CD8-positive, alpha-beta memory T cell (primary cell): ENCODE data around the gene CACNB4. TPM values are rescaled to one million over a fixed set of nuclear protein-coding genes. Genes with fewer than 3 reads are reported as not detected.

Experiments
- CTCF ChIA-PET: fragments of 350-600 bp; sonication (Branson Sonifier 250); formaldehyde crosslinking; loops from one replicate; lab custom pipeline; 2021; ENCODE audit warnings: antibody characterized with exemption; lab: Charles Lee
- POLR2A ChIA-PET: fragments of 350-600 bp; sonication (Branson Sonifier 250); formaldehyde crosslinking; loops from one replicate; lab custom pipeline; 2021; ENCODE audit warnings: antibody characterized with exemption; lab: Charles Lee
- DNase-seq, 5 donors: peaks; one replicate each; pipeline versions ENCODE4 v3.0.0 to v3.0.0-alpha.2; 2020 to 2022; ENCODE audit warnings: mixed read lengths in 1 of 5
- H3K27ac ChIP-seq: one replicate; pipeline ENCODE4 v1.7.0; 2013; ENCODE audit warnings: low read depth, mild to moderate bottlenecking, low read length, moderate library complexity
- H3K27me3 ChIP-seq: 2 replicates; pipeline ENCODE4 v1.7.0; 2013; ENCODE audit warnings: low read length, mild to moderate bottlenecking; ENCODE audit not compliant: insufficient read depth, poor library complexity, severe bottlenecking
- H3K36me3 ChIP-seq: 2 replicates; pipeline ENCODE4 v1.7.0; 2013; ENCODE audit warnings: mild to moderate bottlenecking, low read length, moderate library complexity; ENCODE audit not compliant: insufficient read depth
- H3K4me1 ChIP-seq: 2 replicates; pipeline ENCODE4 v1.7.0; 2013; ENCODE audit warnings: mild to moderate bottlenecking, low read length, moderate library complexity; ENCODE audit not compliant: insufficient read depth
- H3K4me3 ChIP-seq: 2 replicates; pipeline ENCODE4 v1.7.0; 2013; ENCODE audit warnings: mild to moderate bottlenecking, low read length
- H3K9me3 ChIP-seq: 2 replicates; pipeline ENCODE4 v1.7.0; 2013; ENCODE audit warnings: mild to moderate bottlenecking, low read length
- H3K27ac Mint-ChIP-seq, 8 donors: one replicate each; pipeline ENCODE4 v1.8.0; 2020 to 2021; ENCODE audit warnings: mixed read lengths in 8 of 8, mild to moderate bottlenecking in 6 of 8, inconsistent platforms in 3 of 8, moderate library complexity in 3 of 8
- H3K27me3 Mint-ChIP-seq, 2 donors: one replicate each; pipeline ENCODE4 v1.8.0; 2020 to 2021; ENCODE audit warnings: mixed read lengths in 2 of 2, mild to moderate bottlenecking in 1 of 2, moderate library complexity in 1 of 2
- H3K36me3 Mint-ChIP-seq, 3 donors: one replicate each; pipeline ENCODE4 v1.8.0; 2020 to 2021; ENCODE audit warnings: mixed read lengths in 3 of 3, inconsistent platforms in 1 of 3, mild to moderate bottlenecking in 1 of 3
- H3K4me1 Mint-ChIP-seq, 3 donors: one replicate each; pipeline ENCODE4 v1.8.0; 2020 to 2021; ENCODE audit warnings: mixed read lengths in 3 of 3, inconsistent platforms in 1 of 3, mild to moderate bottlenecking in 1 of 3
- H3K4me3 Mint-ChIP-seq, 7 donors: one replicate each; pipeline ENCODE4 v1.8.0; 2020 to 2021; ENCODE audit warnings: mixed read lengths in 7 of 7, mild to moderate bottlenecking in 6 of 7, moderate library complexity in 4 of 7, inconsistent platforms in 2 of 7
- H3K9me3 Mint-ChIP-seq, 5 donors: one replicate each; pipeline ENCODE4 v1.8.0; 2020 to 2022; ENCODE audit warnings: mixed read lengths in 5 of 5, mild to moderate bottlenecking in 3 of 5, moderate library complexity in 2 of 5, inconsistent platforms in 1 of 5
- polyA plus RNA-seq: library from polyadenylated mRNA; unstranded; fragments of 300-500 nt; fragmentation: Illumina TruSeq; gene quantifications from one replicate; pipeline ENCODE4 v1.2.3, GENCODE V29; 2021
- total RNA-seq, 2 experiments: library from RNA; stranded (reverse); gene quantifications; one replicate each; pipeline ENCODE4 v1.2.3, GENCODE V29; 2021

Gene CACNB4
- total and polyA plus RNA-seq, 3 experiments from 2014 or later: 0.18 to 0.20 TPM; not detected in 1

DNA sequence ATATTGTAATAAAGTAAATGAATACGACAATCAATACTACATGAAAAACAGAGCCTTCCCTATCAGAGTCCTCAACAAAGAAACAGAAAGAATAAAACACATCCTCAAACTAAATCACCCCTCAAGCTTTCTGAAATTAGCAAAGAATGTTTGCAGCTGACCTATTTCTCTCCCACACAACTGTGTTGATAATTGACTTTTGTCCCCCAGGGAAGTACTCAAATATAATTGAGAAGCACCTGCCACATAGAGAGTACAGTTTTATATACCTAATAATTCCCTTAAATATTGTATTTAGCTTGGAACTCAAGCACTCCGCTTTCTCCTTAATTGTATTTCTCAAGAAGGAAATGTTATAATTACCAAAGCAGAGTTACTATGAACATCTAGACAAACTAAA is 12.6 kb downstream of the CACNB4 start:
- H3K36me3 ChIP-seq: no peaks in the 10 kb centered on the region
- ChIA-PET CTCF (no interaction called here), POLR2A (no interaction called here)
- H3K27ac ChIP-seq: no peak overlapping the region
- H3K4me1 ChIP-seq: no peaks in the 10 kb centered on the region
- H3K27ac Mint-ChIP-seq: no peak overlapping the region
- H3K4me3 ChIP-seq: no peak overlapping the region
- H3K4me1 Mint-ChIP-seq: no peaks in the 10 kb centered on the region
- H3K9me3 ChIP-seq: no peaks in the 10 kb centered on the region
- no peaks in the 10 kb centered on the region for H3K9me3 Mint-ChIP-seq
- no peak for DNase-seq
- H3K27me3 Mint-ChIP-seq: peaks cover 4 to 8% of the 10 kb centered on the region in 2 donors
- peaks cover 0 to 5% (median 0%) of the 10 kb centered on the region in 3 donors for H3K36me3 Mint-ChIP-seq
- H3K27me3 ChIP-seq: no peaks in the 10 kb centered on the region
- H3K4me3 Mint-ChIP-seq: no peak overlapping the region

GRCh38 chr2:152084076-152084475 is 14.8 kb downstream of the CACNB4 start:
- Histone ChIP-seq H3K36me3 (no peaks in the 10 kb centered on the region), H3K4me3 (no peak overlapping the region), H3K9me3 (no peaks in the 10 kb centered on the region), H3K27ac (no peak overlapping the region), H3K27me3 (no peaks in the 10 kb centered on the region), H3K4me1 (no peaks in the 10 kb centered on the region)
- Mint-ChIP-seq H3K4me3 (no peak overlapping the region), H3K27ac (no peak overlapping the region), H3K27me3 (peaks cover 0 to 8% of the 10 kb centered on the region in 2 donors), H3K36me3 (peaks cover 0 to 5% (median 0%) of the 10 kb centered on the region in 3 donors), H3K9me3 (no peaks in the 10 kb centered on the region), H3K4me1 (no peaks in the 10 kb centered on the region)
- ChIA-PET POLR2A (no interaction called here), CTCF (no interaction called here)
- DNase-seq: no peak

DNA sequence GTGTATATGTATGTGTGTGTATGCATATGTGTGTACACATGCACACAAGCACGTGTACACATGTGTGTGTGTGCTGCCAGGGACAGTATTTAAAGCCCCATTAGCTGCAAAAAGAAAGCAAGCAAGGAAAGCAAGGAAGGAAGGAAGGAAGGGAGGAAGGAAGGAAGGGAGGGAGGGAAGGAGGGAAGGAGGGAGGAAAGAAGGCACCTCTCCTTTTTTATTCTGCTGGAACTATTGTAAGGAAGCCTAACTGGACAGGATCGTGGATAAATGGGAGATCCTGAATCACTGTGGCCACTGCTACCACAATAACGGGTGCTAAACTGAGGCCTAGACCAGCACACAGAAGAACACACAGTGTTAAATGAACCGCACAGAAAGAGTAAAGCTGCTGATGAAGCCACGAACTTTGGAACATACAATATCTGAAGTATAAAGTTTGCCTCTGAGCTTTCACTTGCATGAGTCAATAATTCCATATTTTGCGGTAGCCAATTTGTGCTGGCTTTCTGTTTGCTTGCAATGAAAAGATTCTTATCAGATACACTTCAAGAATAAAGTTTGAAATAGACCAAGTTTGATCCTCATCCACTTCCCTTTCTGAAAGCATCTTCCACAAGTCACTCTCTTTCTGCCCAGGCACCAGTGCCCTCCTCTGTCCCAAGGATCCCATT is 15.5 kb downstream of the CACNB4 start:
- Histone ChIP-seq H3K4me1 (no peaks in the 10 kb centered on the region), H3K4me3 (no peak overlapping the region), H3K27me3 (no peaks in the 10 kb centered on the region), H3K9me3 (no peaks in the 10 kb centered on the region), H3K36me3 (no peaks in the 10 kb centered on the region), H3K27ac (no peak overlapping the region)
- ChIA-PET POLR2A (no interaction called here), CTCF (no interaction called here)
- H3K36me3 Mint-ChIP-seq: peaks cover 0 to 5% (median 0%) of the 10 kb centered on the region in 3 donors
- peaks cover 0 to 8% of the 10 kb centered on the region in 2 donors for H3K27me3 Mint-ChIP-seq
- DNase-seq: no peak
- H3K4me3 Mint-ChIP-seq: no peak overlapping the region
- H3K4me1 Mint-ChIP-seq: no peaks in the 10 kb centered on the region
- no peak overlapping the region for H3K27ac Mint-ChIP-seq
- no peaks in the 10 kb centered on the region for H3K9me3 Mint-ChIP-seq

GRCh38 chr2:152078662-152079061 is 20.2 kb downstream of the CACNB4 start:
- Histone ChIP-seq H3K27ac (no peak overlapping the region), H3K4me1 (no peaks in the 10 kb centered on the region), H3K27me3 (no peaks in the 10 kb centered on the region), H3K4me3 (no peak overlapping the region), H3K36me3 (no peaks in the 10 kb centered on the region), H3K9me3 (no peaks in the 10 kb centered on the region)
- Mint-ChIP-seq H3K4me1 (no peaks in the 10 kb centered on the region), H3K36me3 (peaks cover 0 to 5% (median 0%) of the 10 kb centered on the region in 3 donors), H3K9me3 (no peaks in the 10 kb centered on the region), H3K27ac (no peak overlapping the region), H3K27me3 (peaks cover 1 to 10% of the 10 kb centered on the region in 2 donors), H3K4me3 (no peak overlapping the region)
- CTCF ChIA-PET: no interaction called here
- no peak for DNase-seq
- POLR2A ChIA-PET: no interaction called here

- H3K27ac Mint-ChIP-seq: no peak overlapping the region
- no peak for DNase-seq
- no peak overlapping the region for H3K4me3 ChIP-seq
- H3K4me1 Mint-ChIP-seq: no peaks in the 10 kb centered on the region
- ChIA-PET POLR2A (no interaction called here), CTCF (no interaction called here)
- no peak overlapping the region for H3K27ac ChIP-seq
- no peaks in the 10 kb centered on the region for H3K9me3 ChIP-seq
- H3K27me3 Mint-ChIP-seq: peaks cover 2 to 10% of the 10 kb centered on the region in 2 donors
- no peak overlapping the region for H3K4me3 Mint-ChIP-seq
- peaks cover 0 to 5% (median 0%) of the 10 kb centered on the region in 3 donors for H3K36me3 Mint-ChIP-seq
- H3K4me1 ChIP-seq: no peaks in the 10 kb centered on the region
- no peaks in the 10 kb centered on the region for H3K9me3 Mint-ChIP-seq
- no peaks in the 10 kb centered on the region for H3K27me3 ChIP-seq
- H3K36me3 ChIP-seq: no peaks in the 10 kb centered on the region
Measured at GRCh38 chr2:152078023-152078422, 20.8 kb downstream of the CACNB4 start.

DNA sequence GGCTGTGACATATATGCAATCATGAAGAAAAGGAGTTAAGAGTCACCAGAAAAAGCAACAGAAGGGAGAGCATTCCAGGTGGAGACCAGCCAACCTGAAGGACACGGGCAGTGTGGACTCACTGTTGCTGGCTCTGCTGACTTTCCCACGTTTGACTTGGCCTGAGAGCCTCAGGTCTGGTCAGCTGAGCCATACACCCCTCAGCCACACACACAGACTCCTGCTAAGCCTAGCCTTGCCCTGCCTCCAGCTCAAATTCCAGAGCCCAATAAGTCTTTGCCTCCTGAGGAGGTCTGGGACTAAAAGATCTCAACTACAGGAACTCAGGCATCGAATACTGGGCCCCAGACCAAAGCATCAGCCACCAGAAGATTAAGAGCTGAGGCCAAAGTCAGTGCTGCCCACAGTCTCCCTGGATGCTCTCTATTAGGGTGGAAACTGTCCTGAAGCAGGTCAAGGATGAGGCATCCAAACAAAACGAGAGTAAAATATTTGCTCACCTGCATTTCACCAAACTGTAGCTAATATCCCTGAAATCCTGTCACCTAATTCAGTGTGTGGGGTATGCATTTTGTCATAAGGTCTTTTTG is 23.3 kb downstream of the CACNB4 start:
- Histone ChIP-seq H3K9me3 (no peaks in the 10 kb centered on the region), H3K4me1 (no peaks in the 10 kb centered on the region), H3K4me3 (no peak overlapping the region), H3K36me3 (no peaks in the 10 kb centered on the region), H3K27ac (no peak overlapping the region), H3K27me3 (no peaks in the 10 kb centered on the region)
- no peak for DNase-seq
- CTCF ChIA-PET: no interaction called here
- Mint-ChIP-seq H3K4me3 (no peak overlapping the region), H3K27me3 (peaks cover 4 to 6% of the 10 kb centered on the region in 2 donors), H3K36me3 (no peaks in the 10 kb centered on the region), H3K4me1 (no peaks in the 10 kb centered on the region), H3K27ac (no peak overlapping the region), H3K9me3 (no peaks in the 10 kb centered on the region)
- POLR2A ChIA-PET: no interaction called here

GRCh38 chr2:152072011-152072410 is 26.8 kb downstream of the CACNB4 start:
- Histone ChIP-seq H3K27me3 (no peaks in the 10 kb centered on the region), H3K9me3 (no peaks in the 10 kb centered on the region), H3K4me3 (no peak overlapping the region), H3K36me3 (no peaks in the 10 kb centered on the region), H3K27ac (no peak overlapping the region), H3K4me1 (no peaks in the 10 kb centered on the region)
- POLR2A ChIA-PET: no interaction called here
- Mint-ChIP-seq H3K4me3 (no peak overlapping the region), H3K36me3 (no peaks in the 10 kb centered on the region), H3K9me3 (no peaks in the 10 kb centered on the region), H3K4me1 (no peaks in the 10 kb centered on the region), H3K27me3 (peaks cover 4 to 6% of the 10 kb centered on the region in 2 donors), H3K27ac (no peak overlapping the region)
- DNase-seq: no peak
- CTCF ChIA-PET: no interaction called here

DNA sequence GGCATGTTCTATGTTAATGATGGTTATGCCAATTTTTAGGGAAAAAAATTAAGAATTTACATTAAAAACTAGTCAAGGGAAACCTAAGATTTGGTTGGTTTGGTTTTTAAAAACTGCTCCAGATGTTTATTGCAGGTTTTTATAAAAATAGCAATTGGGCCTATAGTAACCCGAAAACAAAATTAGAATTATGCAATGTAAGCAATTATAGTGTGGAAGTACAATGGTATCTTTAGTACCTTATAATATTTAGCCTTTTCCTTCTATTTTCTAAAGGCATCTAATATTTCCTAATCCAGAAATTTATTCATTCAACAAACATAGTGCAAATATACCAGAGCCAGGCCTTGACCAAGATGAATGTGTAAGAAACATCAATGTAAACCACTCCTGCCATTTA is 27.3 kb downstream of the CACNB4 start:
- H3K4me3 Mint-ChIP-seq: no peak overlapping the region
- ChIA-PET POLR2A (no interaction called here), CTCF (no interaction called here)
- H3K36me3 Mint-ChIP-seq: no peaks in the 10 kb centered on the region
- no peaks in the 10 kb centered on the region for H3K36me3 ChIP-seq
- H3K4me1 Mint-ChIP-seq: no peaks in the 10 kb centered on the region
- no peaks in the 10 kb centered on the region for H3K9me3 Mint-ChIP-seq
- no peak overlapping the region for H3K27ac ChIP-seq
- H3K27me3 Mint-ChIP-seq: peaks cover 2 to 3% of the 10 kb centered on the region in 2 donors
- no peaks in the 10 kb centered on the region for H3K9me3 ChIP-seq
- no peaks in the 10 kb centered on the region for H3K4me1 ChIP-seq
- no peak overlapping the region for H3K4me3 ChIP-seq
- no peaks in the 10 kb centered on the region for H3K27me3 ChIP-seq
- DNase-seq: no peak
- H3K27ac Mint-ChIP-seq: no peak overlapping the region
